HCT116 (cell line): ENCODE results near the gene ANKS4B. TPM values are rescaled to one million over a fixed set of nuclear protein-coding genes. Genes with fewer than 3 reads are reported as not detected.

Source experiments
- ATAC-seq: fragments of 200-7000 bp; cut with Tn5 transposase; 2 replicates; pipeline ENCODE4 v1.9.1; 2020; ENCODE audit warnings: mild to moderate bottlenecking, moderate library complexity
- BruUV-seq: library from RNA; stranded (reverse); fragments of 400-500 nt; replicated peaks from 2 replicates; lab custom pipeline; 2021; lab: Mats Ljungman, UMichigan
- CTCF ChIA-PET: fragments of 300-600 bp; sonication (Branson Sonifier 250); formaldehyde crosslinking; loops from one replicate; lab custom pipeline; 2021; ENCODE audit warnings: antibody characterized with exemption; lab: Charles Lee
- POLR2A ChIA-PET: fragments of 300-600, 350-600 bp; sonication (Branson Sonifier 250); formaldehyde crosslinking; loops from one replicate; lab custom pipeline; 2021; ENCODE audit warnings: antibody characterized with exemption; lab: Charles Lee
- RAD21 ChIA-PET, 2 experiments: fragments of 300-600 bp; sonication (Branson Sonifier 250); formaldehyde crosslinking; loops; one replicate each; lab custom pipeline; 2023; ENCODE audit warnings: low total read pairs in 2 of 2; ENCODE audit not compliant: uncharacterized antibody in 2 of 2, unreplicated experiment in 2 of 2, low non-redundant PET in 1 of 2; lab: Charles Lee
- DNase-seq: peaks from one replicate; pipeline ENCODE4 v3.0.0-alpha.2; 2010; ENCODE audit warnings: low read depth, low spot score
- H2AFZ ChIP-seq: fragments of 200-600 bp; shearing (Covaris generic), sonication (generic); 2 replicates; pipeline ENCODE4 v1.6.1; 2017; ENCODE audit warnings: low read depth, mixed run types, mixed read lengths, antibody characterized with exemption, low read length; ENCODE audit not compliant: poor library complexity, severe bottlenecking
- H3K27ac ChIP-seq: 2 replicates; pipeline ENCODE4 v1.5.1; 2012; ENCODE audit warnings: low read depth, low read length
- H3K27me3 ChIP-seq: fragments of 200-600 bp; sonication (generic); 2 replicates; pipeline ENCODE4 v1.6.1; 2016; ENCODE audit warnings: mixed run types, low read length, mixed read lengths; ENCODE audit not compliant: insufficient read depth
- H3K36me3 ChIP-seq, 2 experiments: fragments of 200-500 bp in 1 of 2; fragments of 200-600 bp in 1 of 2; sonication (Bioruptor generic) in 1 of 2; sonication (generic) in 1 of 2; 2 replicates each; pipeline versions ENCODE4 v1.5.1 to v1.6.1; 2014 to 2016; ENCODE audit warnings: low read length in 2 of 2, inconsistent platforms in 1 of 2, mixed read lengths in 1 of 2, mixed run types in 1 of 2; ENCODE audit not compliant: insufficient read depth in 2 of 2, control insufficient read depth in 1 of 2
- H3K4me1 ChIP-seq, 2 experiments: fragments of 200-600 bp in 1 of 2; sonication (generic) in 1 of 2; 2 replicates each; pipeline versions ENCODE4 v1.5.1 to v1.6.1; 2012 to 2017; ENCODE audit warnings: low read length in 2 of 2, inconsistent platforms in 1 of 2, mild to moderate bottlenecking in 1 of 2, mixed read lengths in 1 of 2, mixed run types in 1 of 2, moderate library complexity in 1 of 2; ENCODE audit not compliant: insufficient read depth in 2 of 2, control insufficient read depth in 1 of 2
- H3K4me2 ChIP-seq: fragments of 200-600 bp; sonication (generic); 2 replicates; pipeline ENCODE4 v1.6.1; 2017; ENCODE audit warnings: mixed run types, low read length, mixed read lengths
- H3K4me3 ChIP-seq, 2 experiments: fragments of 200-600 bp in 1 of 2; sonication (generic) in 1 of 2; replicated peaks in 1 of 2; 2 replicates each; pipeline ENCODE4 v1.5.1; 2011 to 2016; ENCODE audit warnings: low read length in 2 of 2, control low read depth in 1 of 2, low read depth in 1 of 2, mild to moderate bottlenecking in 1 of 2, mixed read lengths in 1 of 2, mixed run types in 1 of 2
- H3K79me2 ChIP-seq: fragments of 200-600 bp; sonication (generic); 2 replicates; pipeline ENCODE4 v1.6.1; 2017; ENCODE audit warnings: mild to moderate bottlenecking, mixed run types, low read length, moderate library complexity, mixed read lengths; ENCODE audit not compliant: insufficient read depth
- H3K9ac ChIP-seq: fragments of 200-600 bp; sonication (generic); 2 replicates; pipeline ENCODE4 v1.6.1; 2016; ENCODE audit warnings: low read length, mixed read lengths
- H3K9me2 ChIP-seq: fragments of 200-600 bp; sonication (generic), shearing (Covaris generic); 2 replicates; pipeline ENCODE4 v1.6.1; 2017; ENCODE audit warnings: mixed run types, mild to moderate bottlenecking, moderate library complexity; ENCODE audit not compliant: insufficient read depth
- H3K9me3 ChIP-seq, 2 experiments: fragments of 200-500 bp in 1 of 2; fragments of 200-600 bp in 1 of 2; sonication (Bioruptor generic) in 1 of 2; sonication (generic) in 1 of 2; 2 replicates each; pipeline ENCODE4 v1.6.1; 2014 to 2017; ENCODE audit warnings: low read length in 2 of 2, mixed read lengths in 2 of 2, inconsistent platforms in 1 of 2, low read depth in 1 of 2, mild to moderate bottlenecking in 1 of 2, mixed run types in 1 of 2, moderate library complexity in 1 of 2; ENCODE audit not compliant: control insufficient read depth in 1 of 2, insufficient read depth in 1 of 2
- H4K20me1 ChIP-seq: fragments of 200-600 bp; sonication (generic), shearing (Covaris generic); 2 replicates; pipeline ENCODE4 v1.6.1; 2017; ENCODE audit warnings: mixed run types, mild to moderate bottlenecking, moderate library complexity; ENCODE audit not compliant: insufficient read depth
- CBX3 ChIP-seq: IDR thresholded peaks from 2 replicates; pipeline ENCODE4 v1.6.1; 2012; ENCODE audit warnings: low read depth
- CEBPB ChIP-seq: IDR thresholded peaks from 2 replicates; pipeline ENCODE4 v1.6.1; 2012; ENCODE audit warnings: low read depth
- EZH2 ChIP-seq: fragments of 200-600 bp; sonication (generic); IDR thresholded peaks from 2 replicates; pipeline ENCODE4 v1.6.1; 2017; ENCODE audit warnings: antibody characterized with exemption, mixed run types
- EZH2phosphoT487 ChIP-seq: fragments of 200-600 bp; IDR thresholded peaks from 2 replicates; pipeline ENCODE4 v1.6.1; 2018; ENCODE audit warnings: antibody characterized with exemption, borderline replicate concordance
- POLR2A ChIP-seq: IDR thresholded peaks from 2 replicates; pipeline ENCODE4 v1.7.0; 2011; ENCODE audit warnings: borderline replicate concordance; ENCODE audit not compliant: insufficient read depth, insufficient read length; ENCODE audit errors: extremely low read depth
- RAD21 ChIP-seq: IDR thresholded peaks from 2 replicates; pipeline ENCODE4 v1.6.1; 2012; ENCODE audit warnings: low read depth, mild to moderate bottlenecking
- SIN3A ChIP-seq: IDR thresholded peaks from 2 replicates; pipeline ENCODE4 v1.6.1; 2012; ENCODE audit warnings: low read depth
- SP1 ChIP-seq: IDR thresholded peaks from 2 replicates; pipeline ENCODE4 v1.6.1; 2012; ENCODE audit warnings: low read depth
- ZBTB33 ChIP-seq: IDR thresholded peaks from 2 replicates; pipeline ENCODE4 v1.6.1; 2011; ENCODE audit warnings: mild to moderate bottlenecking, low read length, moderate library complexity; ENCODE audit not compliant: insufficient replicate concordance; ENCODE audit errors: extremely low read depth
- ZFX ChIP-seq: fragments of 450-650 bp; IDR thresholded peaks from 2 replicates; pipeline ENCODE4 v1.6.1; 2017
- intact Hi-C: fragments of 100-400 bp; cut with micrococcal nuclease; formaldehyde crosslinking; loops from 2 replicates; pipeline ENCODE4 v1.10.0; 2022
- total RNA-seq: library from RNA; stranded (reverse); gene quantifications from one replicate; pipeline ENCODE4 v1.2.1, GENCODE V29; 2021; ENCODE audit not compliant: unreplicated experiment
- TF ChIP-seq, protein P1 (sequence below): IDR thresholded peaks from 2 replicates; pipeline ENCODE4 v1.6.1; 2012
- TF ChIP-seq, protein P2 (sequence below): IDR thresholded peaks from 2 replicates; pipeline ENCODE4 v1.6.1; 2012

ANKS4B gene
- total RNA-seq, 1 experiment from 2014 or later: not detected

- TF ChIP-seq SP1: peak; percentile 18; the same call in 1 of the 2 replicates
- TF ChIP-seq, protein P1, sequence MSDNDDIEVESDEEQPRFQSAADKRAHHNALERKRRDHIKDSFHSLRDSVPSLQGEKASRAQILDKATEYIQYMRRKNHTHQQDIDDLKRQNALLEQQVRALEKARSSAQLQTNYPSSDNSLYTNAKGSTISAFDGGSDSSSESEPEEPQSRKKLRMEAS: peak; percentile 77
- TF ChIP-seq ZBTB33: peak; percentile 25
- no peak; the same call in 1 of the 2 replicates for TF ChIP-seq RAD21
- TF ChIP-seq EZH2: no peak
- no peak for TF ChIP-seq EZH2phosphoT487
- no peak for TF ChIP-seq CBX3
- peak; percentile 64 for TF ChIP-seq POLR2A
- TF ChIP-seq CEBPB: no peak
- TF ChIP-seq, all 23 proteins: peak for 10
Observed at GRCh38 chr16:21301168-21301894, 67.8 kb downstream of the ANKS4B start (continued).

- RAD21 ChIA-PET: interaction anchor here in 1 of 2 experiments (1.9 kb wide), 1 partner anchor 113 kb away, joined by 11 read pairs; no protein-coding TSS in a partner anchor
- no peak for ATAC-seq
- no peaks in the 10 kb centered on the region for H3K9me3 ChIP-seq
- H3K79me2 ChIP-seq: no peaks in the 10 kb centered on the region; the same call in 1 of the 2 replicates
- H3K4me3 ChIP-seq: peak overlapping the region; percentile 63 to 74
- TF ChIP-seq, protein P2, sequence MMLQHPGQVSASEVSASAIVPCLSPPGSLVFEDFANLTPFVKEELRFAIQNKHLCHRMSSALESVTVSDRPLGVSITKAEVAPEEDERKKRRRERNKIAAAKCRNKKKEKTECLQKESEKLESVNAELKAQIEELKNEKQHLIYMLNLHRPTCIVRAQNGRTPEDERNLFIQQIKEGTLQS: no peak
- TF ChIP-seq SIN3A (no peak), ZFX (no peak), EZH2 (no peak)
- TF ChIP-seq, protein P1: no peak
- BruUV-seq: no TSS peak
- peaks cover 12 to 28% of the 10 kb centered on the region in 2 experiments for H3K4me1 ChIP-seq
- peak overlapping the region; percentile 78 for H3K9ac ChIP-seq
- no peaks in the 10 kb centered on the region for H3K36me3 ChIP-seq
- no peak overlapping the region for H2AFZ ChIP-seq
- H3K9me2 ChIP-seq: no peaks in the 10 kb centered on the region
- POLR2A ChIA-PET: interaction anchor here (2.0 to 2.1 kb wide), 2 partner anchors 113 to 201 kb away, joined by 4 to 18 read pairs; no protein-coding TSS in a partner anchor
- DNase-seq: no peak
- peak overlapping the region; percentile 85 for H3K27ac ChIP-seq
- CTCF ChIA-PET: interaction anchor here (1.7 to 3.1 kb wide), 3 partner anchors 24 to 143 kb away, joined by 4 to 101 read pairs (median 60); partner anchors contain the start of gene LDAF1
- no peaks in the 10 kb centered on the region for H4K20me1 ChIP-seq
- H3K4me2 ChIP-seq: peak overlapping the region; percentile 96
- no peaks in the 10 kb centered on the region for H3K27me3 ChIP-seq
- intact Hi-C loops: loop anchor here (2.0 to 10.0 kb wide), 3 partner anchors 253 to 1023 kb away; partner anchors contain the start of genes DCUN1D3 and LYRM1
Observed at GRCh38 chr16:21301895-21302291, 68.4 kb downstream of the ANKS4B start.
